NCI-H226 (cell line): Measurements from ENCODE around the gene ELF5.
A peak's percentile ranks its signal among the peaks of the same experiment; 100 is the strongest.

Experiments used
- DNase-seq: peaks from one replicate; pipeline ENCODE4 v3.0.0-alpha.2; 2015

The ELF5 gene

GRCh38 chr11:34513682-34514449 is at the start of gene ELF5:
TSS of gene ELF5 (minus strand) at chr11:34513794. CDS start at chr11:34505749, 8,045 bp downstream.
- DNase-seq = no peak

GRCh38 chr11:34562976-34563375 is 49.4 kb upstream of the ELF5 start:
- DNase-seq = no peak

- no peak for DNase-seq
These were observed 46.9 kb upstream of the ELF5 start for GRCh38 chr11:34560511-34560910.

GRCh38 chr11:34558673-34559072 is 45.1 kb upstream of the ELF5 start:
- DNase-seq = no peak

GRCh38 chr11:34558211-34558610 is 44.6 kb upstream of the ELF5 start:
- peak; percentile 36 for DNase-seq

GRCh38 chr11:34552270-34552669 is 38.7 kb upstream of the ELF5 start:
- DNase-seq = no peak

GRCh38 chr11:34549271-34549670 is 35.7 kb upstream of the ELF5 start:
- DNase-seq = no peak

GRCh38 chr11:34548278-34548677 is 34.7 kb upstream of the ELF5 start:
- DNase-seq = no peak

- no peak for DNase-seq
These were observed 33.1 kb upstream of the ELF5 start for GRCh38 chr11:34546511-34547209.

- DNase-seq = no peak
These were observed 28.5 kb upstream of the ELF5 start for GRCh38 chr11:34542089-34542488.

GRCh38 chr11:34540870-34541269 is 27.3 kb upstream of the ELF5 start:
- DNase-seq = no peak

- DNase-seq = no peak
These were observed 24.0 kb upstream of the ELF5 start for GRCh38 chr11:34537636-34538035.

GRCh38 chr11:34536056-34536455 is 22.5 kb upstream of the ELF5 start:
- no peak for DNase-seq

GRCh38 chr11:34534826-34535225 is 21.2 kb upstream of the ELF5 start:
- DNase-seq = no peak

GRCh38 chr11:34531663-34532062 is 18.1 kb upstream of the ELF5 start:
- DNase-seq = no peak

GRCh38 chr11:34530545-34531234 is 17.1 kb upstream of the ELF5 start:
- DNase-seq = no peak

GRCh38 chr11:34529643-34530042 is 16.0 kb upstream of the ELF5 start:
- no peak for DNase-seq

- DNase-seq = no peak
These were observed 14.5 kb upstream of the ELF5 start for GRCh38 chr11:34528072-34528471.

- DNase-seq = no peak
These were observed 12.5 kb upstream of the ELF5 start for GRCh38 chr11:34525888-34526657.

- DNase-seq = no peak
These were observed 11.5 kb upstream of the ELF5 start for GRCh38 chr11:34525098-34525497.

- DNase-seq = no peak
These were observed 11.1 kb upstream of the ELF5 start for GRCh38 chr11:34524696-34525095.

GRCh38 chr11:34523053-34523452 is 9.5 kb upstream of the ELF5 start:
- DNase-seq = no peak

- no peak for DNase-seq
These were observed 8.6 kb upstream of the ELF5 start for GRCh38 chr11:34522188-34522587.
